HCT116 (cell line): ENCODE results near the gene NUDC. TPM values are rescaled to one million over a fixed set of nuclear protein-coding genes. Genes with fewer than 3 reads are reported as not detected.

Experiments
- ATAC-seq: fragments of 200-7000 bp; cut with Tn5 transposase; 2 replicates; pipeline ENCODE4 v1.9.1; 2020; ENCODE audit warnings: mild to moderate bottlenecking, moderate library complexity
- BruUV-seq: library from RNA; stranded (reverse); fragments of 400-500 nt; replicated peaks from 2 replicates; lab custom pipeline; 2021; lab: Mats Ljungman, UMichigan
- CTCF ChIA-PET: fragments of 300-600 bp; sonication (Branson Sonifier 250); formaldehyde crosslinking; loops from one replicate; lab custom pipeline; 2021; ENCODE audit warnings: antibody characterized with exemption; lab: Charles Lee
- POLR2A ChIA-PET: fragments of 300-600, 350-600 bp; sonication (Branson Sonifier 250); formaldehyde crosslinking; loops from one replicate; lab custom pipeline; 2021; ENCODE audit warnings: antibody characterized with exemption; lab: Charles Lee
- RAD21 ChIA-PET, 2 experiments: fragments of 300-600 bp; sonication (Branson Sonifier 250); formaldehyde crosslinking; loops; one replicate each; lab custom pipeline; 2023; ENCODE audit warnings: low total read pairs in 2 of 2; ENCODE audit not compliant: uncharacterized antibody in 2 of 2, unreplicated experiment in 2 of 2, low non-redundant PET in 1 of 2; lab: Charles Lee
- DNase-seq: peaks from one replicate; pipeline ENCODE4 v3.0.0-alpha.2; 2010; ENCODE audit warnings: low read depth, low spot score
- H2AFZ ChIP-seq: fragments of 200-600 bp; shearing (Covaris generic), sonication (generic); 2 replicates; pipeline ENCODE4 v1.6.1; 2017; ENCODE audit warnings: low read depth, mixed run types, mixed read lengths, antibody characterized with exemption, low read length; ENCODE audit not compliant: poor library complexity, severe bottlenecking
- H3K27ac ChIP-seq: 2 replicates; pipeline ENCODE4 v1.5.1; 2012; ENCODE audit warnings: low read depth, low read length
- H3K27me3 ChIP-seq: fragments of 200-600 bp; sonication (generic); 2 replicates; pipeline ENCODE4 v1.6.1; 2016; ENCODE audit warnings: mixed run types, low read length, mixed read lengths; ENCODE audit not compliant: insufficient read depth
- H3K36me3 ChIP-seq, 2 experiments: fragments of 200-500 bp in 1 of 2; fragments of 200-600 bp in 1 of 2; sonication (Bioruptor generic) in 1 of 2; sonication (generic) in 1 of 2; 2 replicates each; pipeline versions ENCODE4 v1.5.1 to v1.6.1; 2014 to 2016; ENCODE audit warnings: low read length in 2 of 2, inconsistent platforms in 1 of 2, mixed read lengths in 1 of 2, mixed run types in 1 of 2; ENCODE audit not compliant: insufficient read depth in 2 of 2, control insufficient read depth in 1 of 2
- H3K4me1 ChIP-seq, 2 experiments: fragments of 200-600 bp in 1 of 2; sonication (generic) in 1 of 2; 2 replicates each; pipeline versions ENCODE4 v1.5.1 to v1.6.1; 2012 to 2017; ENCODE audit warnings: low read length in 2 of 2, inconsistent platforms in 1 of 2, mild to moderate bottlenecking in 1 of 2, mixed read lengths in 1 of 2, mixed run types in 1 of 2, moderate library complexity in 1 of 2; ENCODE audit not compliant: insufficient read depth in 2 of 2, control insufficient read depth in 1 of 2
- H3K4me2 ChIP-seq: fragments of 200-600 bp; sonication (generic); 2 replicates; pipeline ENCODE4 v1.6.1; 2017; ENCODE audit warnings: mixed run types, low read length, mixed read lengths
- H3K4me3 ChIP-seq, 2 experiments: fragments of 200-600 bp in 1 of 2; sonication (generic) in 1 of 2; replicated peaks in 1 of 2; 2 replicates each; pipeline ENCODE4 v1.5.1; 2011 to 2016; ENCODE audit warnings: low read length in 2 of 2, control low read depth in 1 of 2, low read depth in 1 of 2, mild to moderate bottlenecking in 1 of 2, mixed read lengths in 1 of 2, mixed run types in 1 of 2
- H3K79me2 ChIP-seq: fragments of 200-600 bp; sonication (generic); 2 replicates; pipeline ENCODE4 v1.6.1; 2017; ENCODE audit warnings: mild to moderate bottlenecking, mixed run types, low read length, moderate library complexity, mixed read lengths; ENCODE audit not compliant: insufficient read depth
- H3K9ac ChIP-seq: fragments of 200-600 bp; sonication (generic); 2 replicates; pipeline ENCODE4 v1.6.1; 2016; ENCODE audit warnings: low read length, mixed read lengths
- H3K9me2 ChIP-seq: fragments of 200-600 bp; sonication (generic), shearing (Covaris generic); 2 replicates; pipeline ENCODE4 v1.6.1; 2017; ENCODE audit warnings: mixed run types, mild to moderate bottlenecking, moderate library complexity; ENCODE audit not compliant: insufficient read depth
- H3K9me3 ChIP-seq, 2 experiments: fragments of 200-500 bp in 1 of 2; fragments of 200-600 bp in 1 of 2; sonication (Bioruptor generic) in 1 of 2; sonication (generic) in 1 of 2; 2 replicates each; pipeline ENCODE4 v1.6.1; 2014 to 2017; ENCODE audit warnings: low read length in 2 of 2, mixed read lengths in 2 of 2, inconsistent platforms in 1 of 2, low read depth in 1 of 2, mild to moderate bottlenecking in 1 of 2, mixed run types in 1 of 2, moderate library complexity in 1 of 2; ENCODE audit not compliant: control insufficient read depth in 1 of 2, insufficient read depth in 1 of 2
- H4K20me1 ChIP-seq: fragments of 200-600 bp; sonication (generic), shearing (Covaris generic); 2 replicates; pipeline ENCODE4 v1.6.1; 2017; ENCODE audit warnings: mixed run types, mild to moderate bottlenecking, moderate library complexity; ENCODE audit not compliant: insufficient read depth
- ATF3 ChIP-seq: IDR thresholded peaks from 2 replicates; pipeline ENCODE4 v1.6.1; 2012
- CBX3 ChIP-seq: IDR thresholded peaks from 2 replicates; pipeline ENCODE4 v1.6.1; 2012; ENCODE audit warnings: low read depth
- ELF1 ChIP-seq: IDR thresholded peaks from 2 replicates; pipeline ENCODE4 v1.6.1; 2012; ENCODE audit warnings: low read depth, borderline replicate concordance
- MAX ChIP-seq: IDR thresholded peaks from 2 replicates; pipeline ENCODE4 v1.6.1; 2012
- POLR2A ChIP-seq: IDR thresholded peaks from 2 replicates; pipeline ENCODE4 v1.7.0; 2011; ENCODE audit warnings: borderline replicate concordance; ENCODE audit not compliant: insufficient read depth, insufficient read length; ENCODE audit errors: extremely low read depth
- RAD21 ChIP-seq: IDR thresholded peaks from 2 replicates; pipeline ENCODE4 v1.6.1; 2012; ENCODE audit warnings: low read depth, mild to moderate bottlenecking
- SIN3A ChIP-seq: IDR thresholded peaks from 2 replicates; pipeline ENCODE4 v1.6.1; 2012; ENCODE audit warnings: low read depth
- YY1 ChIP-seq: IDR thresholded peaks from 2 replicates; pipeline ENCODE4 v1.6.1; 2011; ENCODE audit warnings: low read length, low read depth, moderate library complexity, mild to moderate bottlenecking; ENCODE audit not compliant: insufficient replicate concordance; ENCODE audit errors: extremely low read depth
- ZNF274 ChIP-seq: fragments of 200-500 bp; sonication (Bioruptor generic); IDR thresholded peaks from 2 replicates; pipeline ENCODE4 v1.6.1; 2014; ENCODE audit warnings: mild to moderate bottlenecking, low read depth, low read length, inconsistent platforms
- intact Hi-C: fragments of 100-400 bp; cut with micrococcal nuclease; formaldehyde crosslinking; loops from 2 replicates; pipeline ENCODE4 v1.10.0; 2022
- total RNA-seq: library from RNA; stranded (reverse); gene quantifications from one replicate; pipeline ENCODE4 v1.2.1, GENCODE V29; 2021; ENCODE audit not compliant: unreplicated experiment
- TF ChIP-seq, protein P1 (sequence below): IDR thresholded peaks from 2 replicates; pipeline ENCODE4 v1.6.1; 2011; ENCODE audit warnings: mild to moderate bottlenecking, low read length, moderate library complexity; ENCODE audit not compliant: insufficient replicate concordance; ENCODE audit errors: extremely low read depth

The NUDC gene
- total RNA-seq, 1 experiment from 2014 or later: 119 TPM

DNA sequence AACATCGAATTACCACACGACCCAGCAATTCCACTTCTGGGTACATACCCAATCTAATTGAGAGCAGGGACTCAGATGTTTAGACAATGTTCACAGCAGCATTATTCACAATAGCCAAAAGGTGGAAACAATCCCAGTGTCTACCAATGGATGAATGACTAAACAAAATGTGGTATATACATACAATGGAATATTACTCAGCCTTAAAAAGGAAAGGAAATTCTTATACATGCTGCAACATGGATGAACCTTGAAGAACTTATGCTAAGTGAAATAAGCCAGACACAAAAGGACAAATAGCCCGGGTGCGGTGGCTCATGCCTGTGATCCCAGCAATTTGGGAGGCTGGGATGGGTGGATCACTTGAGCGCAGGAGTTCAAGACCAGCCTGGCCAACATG is 31.8 kb downstream of the NUDC start:
- Histone ChIP-seq H3K36me3 (peaks cover 5 to 16% of the 10 kb centered on the region in 2 experiments; a peak in 2 of 4 replicates), H3K27me3 (no peaks in the 10 kb centered on the region), H4K20me1 (no peaks in the 10 kb centered on the region), H3K4me1 (peaks cover 9 to 20% of the 10 kb centered on the region in 2 experiments), H3K9ac (no peak overlapping the region), H2AFZ (no peak overlapping the region), H3K9me3 (no peaks in the 10 kb centered on the region), H3K4me2 (no peak overlapping the region), H3K9me2 (no peaks in the 10 kb centered on the region), H3K27ac (no peak overlapping the region), H3K4me3 (no peak overlapping the region), H3K79me2 (peaks cover 13% of the 10 kb centered on the region)
- ATAC-seq (no peak), DNase-seq (no peak)
- CTCF ChIA-PET: no interaction called here
- BruUV-seq: no TSS peak
- POLR2A ChIA-PET: no interaction called here
- no peak for TF ChIP-seq SIN3A
- RAD21 ChIA-PET: no interaction called here
- intact Hi-C loops: no loop called here

DNA sequence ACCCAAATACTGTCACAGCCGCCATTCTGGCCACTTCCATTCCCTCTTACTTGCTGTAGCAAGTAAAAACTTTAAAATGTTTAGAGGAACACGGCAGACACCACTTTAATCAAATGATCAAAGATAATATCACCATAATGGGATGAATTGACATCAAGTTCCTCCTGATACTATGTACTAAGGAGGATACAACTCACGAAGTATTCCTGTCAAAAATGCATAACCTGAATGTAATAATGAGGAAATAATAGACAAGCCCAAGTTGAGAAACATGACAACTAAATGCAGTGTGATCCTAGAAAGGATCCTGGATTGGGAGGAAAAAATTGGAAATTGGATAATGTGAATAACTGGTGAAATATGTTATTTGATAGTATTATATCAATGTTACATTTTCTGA is 34.8 kb downstream of the NUDC start:
- POLR2A ChIA-PET: no interaction called here
- Histone ChIP-seq H3K9me2 (no peaks in the 10 kb centered on the region), H3K36me3 (peaks cover 5 to 7% of the 10 kb centered on the region in 2 experiments; a peak in 1 of 4 replicates)
- TF ChIP-seq MAX (no peak), YY1 (no peak), CBX3 (no peak), RAD21 (no peak), ATF3 (no peak), ELF1 (no peak), ZNF274 (no peak), POLR2A (no peak), SIN3A (no peak)
- TF ChIP-seq, protein P1, sequence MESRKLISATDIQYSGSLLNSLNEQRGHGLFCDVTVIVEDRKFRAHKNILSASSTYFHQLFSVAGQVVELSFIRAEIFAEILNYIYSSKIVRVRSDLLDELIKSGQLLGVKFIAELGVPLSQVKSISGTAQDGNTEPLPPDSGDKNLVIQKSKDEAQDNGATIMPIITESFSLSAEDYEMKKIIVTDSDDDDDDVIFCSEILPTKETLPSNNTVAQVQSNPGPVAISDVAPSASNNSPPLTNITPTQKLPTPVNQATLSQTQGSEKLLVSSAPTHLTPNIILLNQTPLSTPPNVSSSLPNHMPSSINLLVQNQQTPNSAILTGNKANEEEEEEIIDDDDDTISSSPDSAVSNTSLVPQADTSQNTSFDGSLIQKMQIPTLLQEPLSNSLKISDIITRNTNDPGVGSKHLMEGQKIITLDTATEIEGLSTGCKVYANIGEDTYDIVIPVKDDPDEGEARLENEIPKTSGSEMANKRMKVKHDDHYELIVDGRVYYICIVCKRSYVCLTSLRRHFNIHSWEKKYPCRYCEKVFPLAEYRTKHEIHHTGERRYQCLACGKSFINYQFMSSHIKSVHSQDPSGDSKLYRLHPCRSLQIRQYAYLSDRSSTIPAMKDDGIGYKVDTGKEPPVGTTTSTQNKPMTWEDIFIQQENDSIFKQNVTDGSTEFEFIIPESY: no peak
- TF ChIP-seq, all 23 proteins: peak for 0
- ATAC-seq: no peak
- ChIA-PET CTCF (no interaction called here), RAD21 (no interaction called here)
- Histone ChIP-seq H2AFZ (no peak overlapping the region), H3K4me2 (no peak overlapping the region), H3K4me1 (peaks cover 7 to 19% of the 10 kb centered on the region in 2 experiments; a peak in 3 of 4 replicates), H3K27me3 (no peaks in the 10 kb centered on the region), H3K27ac (no peak overlapping the region), H3K4me3 (no peak overlapping the region), H4K20me1 (no peaks in the 10 kb centered on the region), H3K79me2 (peaks cover 30% of the 10 kb centered on the region), H3K9ac (no peak overlapping the region), H3K9me3 (no peaks in the 10 kb centered on the region)
- no TSS peak for BruUV-seq
- intact Hi-C loops: no loop called here
- DNase-seq: no peak
